WTC11 (cell line): ENCODE results near the gene CLPTM1L.

Source experiments
- TEAD4 ChIP-seq: sonication (generic); formaldehyde crosslinking; IDR thresholded peaks from 2 replicates; pipeline ENCODE4 v1.8.0; 2022; ENCODE audit warnings: mild to moderate bottlenecking, missing genetic modification reagents
- ZNF219 ChIP-seq: sonication (generic); formaldehyde crosslinking; IDR thresholded peaks from 2 replicates; pipeline ENCODE4 v1.8.0; 2023; ENCODE audit warnings: missing genetic modification reagents, mild to moderate bottlenecking, borderline replicate concordance

DNA sequence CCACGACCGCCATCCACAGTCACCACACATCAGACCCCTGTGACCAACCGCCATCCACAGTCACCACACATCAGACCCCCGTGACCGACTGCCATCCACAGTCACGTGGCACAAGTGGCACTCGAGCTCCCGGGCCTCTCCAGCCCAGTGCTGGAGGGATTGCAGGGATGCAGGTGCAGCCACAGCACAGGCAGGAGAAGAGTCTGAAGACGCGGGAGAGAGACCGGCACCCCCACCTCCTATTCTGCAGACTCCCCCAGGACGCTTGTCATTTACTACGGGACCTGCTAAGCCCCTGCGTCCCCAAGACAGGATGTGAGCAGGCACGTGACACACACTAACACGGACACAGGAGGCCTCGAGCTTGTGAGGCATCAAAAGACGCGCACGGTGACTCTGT, 71.2 kb downstream of the CLPTM1L start:
- TF ChIP-seq TEAD4 (CRISPR knock-in tag): no peak
- TF ChIP-seq ZNF219: no peak
